Smooth muscle cell (in vitro differentiated cells): ENCODE measurements around the gene DENND1B. TPM values are rescaled to one million over a fixed set of nuclear protein-coding genes. Genes with fewer than 3 reads are reported as not detected.

Source experiments
- DNase-seq: peaks from one replicate; lab custom pipeline; 2025; ENCODE audit not compliant: unreplicated experiment; lab: John Stamatoyannopoulos, UW
- H2AFZ ChIP-seq: fragments of 200-600 bp; sonication (generic); 2 replicates; pipeline ENCODE4 v1.6.0; 2016; ENCODE audit warnings: antibody characterized with exemption, low read depth, mild to moderate bottlenecking
- H3F3A ChIP-seq: fragments of 200-600 bp; sonication (generic); 2 replicates; pipeline ENCODE4 v1.6.0; 2017; ENCODE audit warnings: antibody characterized with exemption, low read depth
- H3K27ac ChIP-seq: fragments of 200-600 bp; sonication (generic); 2 replicates; pipeline ENCODE4 v1.5.1; 2016; ENCODE audit warnings: low read depth, mild to moderate bottlenecking
- H3K27me3 ChIP-seq: fragments of 200-600 bp; sonication (generic); 2 replicates; pipeline ENCODE4 v1.6.1; 2016; ENCODE audit warnings: low read depth, mild to moderate bottlenecking
- H3K36me3 ChIP-seq: fragments of 200-600 bp; sonication (generic); 2 replicates; pipeline ENCODE4 v1.5.1; 2016; ENCODE audit warnings: low read depth
- H3K4me1 ChIP-seq: fragments of 200-600 bp; sonication (generic); 2 replicates; pipeline ENCODE4 v1.5.1; 2016; ENCODE audit warnings: low read depth
- H3K4me2 ChIP-seq: fragments of 200-600 bp; sonication (generic); 2 replicates; pipeline ENCODE4 v1.6.0; 2016; ENCODE audit warnings: mild to moderate bottlenecking
- H3K4me3 ChIP-seq: fragments of 200-600 bp; sonication (generic); 2 replicates; pipeline ENCODE4 v1.5.1; 2016; ENCODE audit warnings: mild to moderate bottlenecking
- H3K79me2 ChIP-seq: fragments of 200-600 bp; sonication (generic); 2 replicates; pipeline ENCODE4 v1.6.0; 2016; ENCODE audit warnings: low read depth, mild to moderate bottlenecking
- H3K9ac ChIP-seq: fragments of 200-600 bp; sonication (generic); 2 replicates; pipeline ENCODE4 v1.6.0; 2016; ENCODE audit warnings: low read depth
- H3K9me3 ChIP-seq: fragments of 200-600 bp; sonication (generic); replicated peaks from 2 replicates; pipeline ENCODE4 v1.5.1; 2016; ENCODE audit warnings: low read depth
- H4K20me1 ChIP-seq: fragments of 200-600 bp; sonication (generic); 2 replicates; pipeline ENCODE4 v1.6.0; 2016; ENCODE audit warnings: low read depth
- CTCF ChIP-seq: fragments of 200-600 bp; sonication (generic); IDR thresholded peaks from 2 replicates; pipeline ENCODE4 v1.5.1; 2017; ENCODE audit warnings: borderline replicate concordance, mild to moderate bottlenecking, antibody characterized with exemption; ENCODE audit not compliant: insufficient read depth, poor library complexity, severe bottlenecking
- WGBS: methylation state at CpG from one replicate; pipeline ENCODE4 v1.1.7; 2016; ENCODE audit warnings: low lambda C conversion rate; 5-methylcytosine and 5-hydroxymethylcytosine counted together
- polyA plus RNA-seq: library from polyadenylated mRNA; unstranded; fragments of >200 nt; fragmentation: Nextera tagmentation; extraction: Ambion mirVana; gene quantifications from 2 replicates; pipeline ENCODE4 v1.2.1, GENCODE V29; 2016
- total RNA-seq: library from RNA; depleted of rRNA; stranded (reverse); fragments of >200 nt; gene quantifications from 2 replicates; pipeline ENCODE4 v1.2.3, GENCODE V29; 2014

The DENND1B gene
- total and polyA plus RNA-seq, 2 experiments from 2014 or later = 7.5 to 22.0 TPM

DNA sequence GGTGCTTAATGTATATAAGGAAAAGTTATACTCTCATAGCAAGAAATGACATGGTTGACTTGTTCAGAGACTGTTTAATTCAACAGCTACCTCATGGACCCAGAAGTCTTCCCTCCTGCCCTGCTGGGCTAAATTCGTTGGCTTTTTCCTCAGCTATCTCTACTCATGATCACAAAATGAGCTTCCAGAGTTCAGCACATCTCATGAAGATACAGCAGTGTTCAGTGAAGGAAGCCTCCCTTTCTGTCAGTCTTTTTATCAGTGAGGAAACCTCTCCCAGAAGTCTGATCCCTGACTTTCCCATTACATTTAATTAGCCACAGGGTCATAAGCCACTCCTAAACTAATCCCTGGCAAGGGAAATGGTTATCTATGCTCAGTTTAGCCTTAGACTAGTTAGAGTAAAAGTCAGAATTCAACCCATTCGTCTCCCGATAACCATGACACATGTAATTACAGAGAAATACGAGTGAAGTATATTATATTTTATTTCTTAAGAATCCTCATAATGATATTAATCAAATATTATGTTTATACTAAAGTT lies 97.5 kb downstream of the DENND1B start:
- DNase-seq = no peak
- 60% methylated on average over 4 of the region's 4 CpGs for WGBS
- Histone ChIP-seq H3K79me2 (peaks cover 4% of the 10 kb centered on the region), H3K9ac (no peak overlapping the region), H3K9me3 (no peaks in the 10 kb centered on the region), H3K36me3 (no peaks in the 10 kb centered on the region), H3F3A (no peaks in the 10 kb centered on the region), H2AFZ (no peak overlapping the region), H3K4me2 (no peak overlapping the region), H3K4me1 (peaks cover 33% of the 10 kb centered on the region), H3K27me3 (no peaks in the 10 kb centered on the region), H3K27ac (no peak overlapping the region), H4K20me1 (peaks cover 34% of the 10 kb centered on the region), H3K4me3 (no peak overlapping the region)
- no peak for TF ChIP-seq CTCF

GRCh38 chr1:197677313-197677712 lies 98.0 kb downstream of the DENND1B start:
- no peaks in the 10 kb centered on the region for H3K36me3 ChIP-seq
- H3K27me3 ChIP-seq = no peaks in the 10 kb centered on the region
- peaks cover 33% of the 10 kb centered on the region for H3K4me1 ChIP-seq
- no peak overlapping the region for H3K4me3 ChIP-seq
- H4K20me1 ChIP-seq = peaks cover 29% of the 10 kb centered on the region
- H3K4me2 ChIP-seq = no peak overlapping the region
- no peak for TF ChIP-seq CTCF
- H3K9me3 ChIP-seq = no peaks in the 10 kb centered on the region
- H3K27ac ChIP-seq = no peak overlapping the region
- H3K9ac ChIP-seq = no peak overlapping the region
- no peak for DNase-seq
- no peak overlapping the region for H2AFZ ChIP-seq
- peaks cover 4% of the 10 kb centered on the region for H3K79me2 ChIP-seq
- H3F3A ChIP-seq = no peaks in the 10 kb centered on the region
- WGBS = 93% methylated on average over 3 of the region's 3 CpGs

DNA sequence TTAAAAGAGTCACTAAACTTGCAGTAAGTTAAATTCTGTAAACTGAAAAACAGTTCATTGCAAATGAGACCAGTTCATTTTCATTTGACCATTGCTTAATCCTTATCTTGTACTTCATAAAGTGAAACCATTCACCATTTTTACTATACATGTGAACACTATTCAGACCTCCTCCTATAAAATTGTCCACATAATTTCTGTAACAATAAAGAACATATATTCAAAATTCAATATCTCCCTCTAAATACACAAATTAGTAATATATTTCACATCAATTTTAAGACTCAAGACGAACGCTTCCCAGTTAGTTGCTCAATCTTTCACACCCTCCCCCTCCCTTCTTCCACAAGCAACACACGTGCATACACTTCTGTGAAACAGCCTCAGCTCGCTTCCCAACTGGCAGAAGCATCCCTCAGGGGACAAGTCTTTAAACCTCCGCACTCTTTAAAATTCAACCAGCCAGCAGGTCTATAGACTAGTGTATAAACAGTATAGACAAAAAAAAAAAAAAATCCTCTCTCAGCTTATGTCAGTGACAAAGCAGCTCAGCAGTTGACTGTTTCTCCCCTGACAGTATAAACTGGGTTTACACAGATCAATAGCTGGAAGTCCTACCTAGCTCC lies 99.6 kb downstream of the DENND1B start:
- H3K4me2 ChIP-seq = peak overlapping the region; percentile 59
- DNase-seq = no peak
- WGBS = 38% methylated on average over 5 of the region's 5 CpGs

More for the DNA sequence above, 99.6 kb downstream of the DENND1B start:
- H3K79me2 ChIP-seq = no peaks in the 10 kb centered on the region
- TF ChIP-seq CTCF = no peak
- H3K4me1 ChIP-seq = peaks cover 33% of the 10 kb centered on the region
- H3K27me3 ChIP-seq = no peaks in the 10 kb centered on the region
- H3K4me3 ChIP-seq = peak overlapping the region; percentile 38
- H3K9me3 ChIP-seq = no peaks in the 10 kb centered on the region
- H2AFZ ChIP-seq = no peak overlapping the region
- H3K27ac ChIP-seq = no peak overlapping the region
- peaks cover 26% of the 10 kb centered on the region for H4K20me1 ChIP-seq
- H3K36me3 ChIP-seq = no peaks in the 10 kb centered on the region
- H3K9ac ChIP-seq = no peak overlapping the region
- H3F3A ChIP-seq = no peaks in the 10 kb centered on the region
